ENCODE measurements around the gene MB21D2.

- no peak for TF ChIP-seq POLR2AphosphoS5 (IDR thresholded peaks at IDR 0.05; ENCODE audit: low read depth, low read length)
- TF ChIP-seq TAF1 (IDR thresholded peaks at IDR 0.05; ENCODE audit: borderline replicate concordance, insufficient read depth, low read length): no peak
- TF ChIP-seq REST (IDR thresholded peaks at IDR 0.05; ENCODE audit: insufficient read depth in 1 of 2, low read depth in 2 of 2, low read length in 2 of 2): no peak
- TF ChIP-seq SIN3A (IDR thresholded peaks at IDR 0.05; ENCODE audit: borderline replicate concordance, insufficient read depth, low read length): no peak
Observed at GRCh38 chr3:192875971-192876565, 41.6 kb downstream of the MB21D2 start.
